Measurements from ENCODE around the gene ANO2. TPM values are rescaled to one million over a fixed set of nuclear protein-coding genes. Genes with fewer than 3 reads are reported as not detected.

The ANO2 gene
- total RNA-seq, 2 experiments from 2014 or later, result not detected

DNA sequence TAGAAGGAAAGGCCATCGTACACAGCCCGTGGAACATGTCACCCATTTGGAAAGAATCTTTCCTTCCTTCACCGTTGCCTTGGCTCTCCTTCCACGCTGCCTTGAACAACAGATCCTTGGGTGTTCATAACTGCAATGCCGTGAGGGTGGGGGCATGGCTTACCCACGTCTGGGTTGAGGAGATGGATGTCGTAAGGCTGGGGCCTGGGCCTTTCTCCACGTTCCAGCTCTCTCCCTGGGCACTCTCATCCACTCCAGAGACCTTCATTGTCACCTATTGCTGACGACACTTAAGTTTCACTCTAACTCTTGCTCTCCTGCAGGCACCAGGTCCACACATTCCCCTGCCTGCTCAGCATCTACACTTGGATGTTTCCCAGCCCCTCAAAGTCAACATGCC, 19.4 kb downstream of the ANO2 start:
- ChIA-PET POLR2A (interaction anchor here (0.5 kb wide), 1 partner anchor 398 kb away, joined by 3 read pairs; no protein-coding TSS in a partner anchor), CTCF (no interaction called here)
- Mint-ChIP-seq H3K27ac (no peak overlapping the region), H3K9me3 (no peaks in the 10 kb centered on the region), H3K27me3 (peaks cover 19% of the 10 kb centered on the region), H3K4me1 (ENCODE audit: low read depth) (no peaks in the 10 kb centered on the region), H3K36me3 (ENCODE audit: low read depth) (no peaks in the 10 kb centered on the region), H3K4me3 (no peak overlapping the region)
- no peak for ATAC-seq
- no peak for DNase-seq
- intact Hi-C loops (cut with micrococcal nuclease), result no loop called here
- TF ChIP-seq, protein P1, sequence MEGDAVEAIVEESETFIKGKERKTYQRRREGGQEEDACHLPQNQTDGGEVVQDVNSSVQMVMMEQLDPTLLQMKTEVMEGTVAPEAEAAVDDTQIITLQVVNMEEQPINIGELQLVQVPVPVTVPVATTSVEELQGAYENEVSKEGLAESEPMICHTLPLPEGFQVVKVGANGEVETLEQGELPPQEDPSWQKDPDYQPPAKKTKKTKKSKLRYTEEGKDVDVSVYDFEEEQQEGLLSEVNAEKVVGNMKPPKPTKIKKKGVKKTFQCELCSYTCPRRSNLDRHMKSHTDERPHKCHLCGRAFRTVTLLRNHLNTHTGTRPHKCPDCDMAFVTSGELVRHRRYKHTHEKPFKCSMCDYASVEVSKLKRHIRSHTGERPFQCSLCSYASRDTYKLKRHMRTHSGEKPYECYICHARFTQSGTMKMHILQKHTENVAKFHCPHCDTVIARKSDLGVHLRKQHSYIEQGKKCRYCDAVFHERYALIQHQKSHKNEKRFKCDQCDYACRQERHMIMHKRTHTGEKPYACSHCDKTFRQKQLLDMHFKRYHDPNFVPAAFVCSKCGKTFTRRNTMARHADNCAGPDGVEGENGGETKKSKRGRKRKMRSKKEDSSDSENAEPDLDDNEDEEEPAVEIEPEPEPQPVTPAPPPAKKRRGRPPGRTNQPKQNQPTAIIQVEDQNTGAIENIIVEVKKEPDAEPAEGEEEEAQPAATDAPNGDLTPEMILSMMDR (IDR thresholded peaks at IDR 0.05), result no peak

DNA sequence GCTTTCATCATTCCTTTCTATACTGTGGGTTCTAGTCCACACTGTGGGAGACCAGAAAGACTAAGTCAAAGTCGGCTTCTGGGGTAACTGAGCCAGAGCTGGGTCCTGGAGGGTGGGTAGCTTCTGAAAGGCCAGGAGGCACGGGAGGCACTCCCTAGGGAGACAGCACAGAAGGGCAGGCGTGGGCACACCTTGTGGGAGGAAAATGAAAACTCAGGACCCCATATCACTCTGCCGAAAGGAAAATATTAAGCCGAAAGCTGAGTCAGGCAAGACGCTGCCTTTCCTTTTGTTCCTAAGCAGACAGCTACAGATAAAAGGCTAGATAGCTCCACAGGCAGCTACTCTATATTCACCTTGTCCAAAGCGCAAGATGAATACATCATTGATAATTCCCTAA, 20.7 kb downstream of the ANO2 start:
- no peaks in the 10 kb centered on the region for H3K36me3 Mint-ChIP-seq (ENCODE audit: low read depth)
- CTCF ChIA-PET, result no interaction called here
- no peak overlapping the region for H3K27ac Mint-ChIP-seq
- no peak for DNase-seq
- peaks cover 16% of the 10 kb centered on the region for H3K27me3 Mint-ChIP-seq
- POLR2A ChIA-PET, result no interaction called here
- H3K4me1 Mint-ChIP-seq (ENCODE audit: low read depth), result no peaks in the 10 kb centered on the region
- no peaks in the 10 kb centered on the region for H3K9me3 Mint-ChIP-seq
- no peak overlapping the region for H3K4me3 Mint-ChIP-seq
- ATAC-seq, result no peak
- intact Hi-C loops (cut with micrococcal nuclease), result no loop called here
- TF ChIP-seq, protein P1 (IDR thresholded peaks at IDR 0.05), result no peak

DNA sequence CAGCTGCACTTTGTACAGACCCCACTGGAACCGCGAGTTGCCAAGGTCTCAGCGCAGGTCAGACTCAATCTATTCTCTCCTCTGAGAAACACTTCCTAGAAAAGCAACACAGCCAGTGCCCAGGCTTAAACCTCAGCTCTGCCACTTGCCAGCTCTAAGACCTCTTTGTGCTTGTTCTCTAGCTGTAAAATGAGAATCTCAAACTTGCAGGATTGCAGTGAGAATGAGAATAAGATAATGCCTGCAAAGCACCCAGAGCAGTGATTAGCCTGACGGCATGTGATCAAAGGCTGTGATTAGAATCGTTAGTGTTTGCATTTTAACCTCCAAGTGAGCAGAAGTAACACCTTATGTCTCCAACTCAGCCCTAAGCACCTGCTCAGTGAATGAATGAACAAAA, 21.3 kb downstream of the ANO2 start:
- intact Hi-C loops (cut with micrococcal nuclease), result no loop called here
- ChIA-PET POLR2A (no interaction called here), CTCF (no interaction called here)
- Mint-ChIP-seq H3K4me3 (no peak overlapping the region), H3K9me3 (no peaks in the 10 kb centered on the region), H3K27me3 (peaks cover 16% of the 10 kb centered on the region), H3K36me3 (ENCODE audit: low read depth) (no peaks in the 10 kb centered on the region), H3K27ac (no peak overlapping the region), H3K4me1 (ENCODE audit: low read depth) (no peaks in the 10 kb centered on the region)
- TF ChIP-seq, protein P1 (IDR thresholded peaks at IDR 0.05), result no peak
- ATAC-seq (no peak), DNase-seq (no peak)

DNA sequence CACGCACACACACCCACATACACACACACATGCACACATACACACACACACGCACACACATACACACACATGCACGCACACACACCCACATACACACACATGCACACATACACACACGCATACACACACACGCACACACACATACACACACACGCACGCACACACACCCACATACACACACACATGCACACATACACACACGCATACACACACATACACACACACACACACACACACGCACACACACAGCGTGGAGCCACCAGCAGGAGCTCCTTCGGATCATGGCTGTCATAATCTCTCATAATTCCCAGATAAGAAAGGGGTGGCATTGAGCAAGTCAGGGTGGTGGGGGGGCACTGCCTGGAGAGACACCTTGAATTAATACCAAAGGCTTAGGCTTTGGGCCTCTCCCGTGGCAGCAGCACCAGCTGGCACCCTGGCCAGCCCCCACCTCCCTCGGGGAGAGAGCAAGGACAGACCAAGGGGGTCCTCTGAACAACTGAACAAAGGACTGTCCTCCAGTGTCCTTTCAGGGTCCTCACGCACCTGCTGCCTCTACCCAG, 21.9 kb downstream of the ANO2 start:
- Mint-ChIP-seq H3K9me3 (no peaks in the 10 kb centered on the region), H3K36me3 (ENCODE audit: low read depth) (no peaks in the 10 kb centered on the region), H3K27me3 (peaks cover 16% of the 10 kb centered on the region), H3K4me3 (no peak overlapping the region), H3K4me1 (ENCODE audit: low read depth) (no peaks in the 10 kb centered on the region), H3K27ac (no peak overlapping the region)
- intact Hi-C loops (cut with micrococcal nuclease), result no loop called here
- CTCF ChIA-PET, result interaction anchor here (1.0 kb wide), 1 partner anchor 9 kb away, joined by 4 read pairs; no protein-coding TSS in a partner anchor
- POLR2A ChIA-PET, result no interaction called here
- DNase-seq, result no peak
- TF ChIP-seq, protein P1 (IDR thresholded peaks at IDR 0.05), result no peak
- no peak for ATAC-seq

DNA sequence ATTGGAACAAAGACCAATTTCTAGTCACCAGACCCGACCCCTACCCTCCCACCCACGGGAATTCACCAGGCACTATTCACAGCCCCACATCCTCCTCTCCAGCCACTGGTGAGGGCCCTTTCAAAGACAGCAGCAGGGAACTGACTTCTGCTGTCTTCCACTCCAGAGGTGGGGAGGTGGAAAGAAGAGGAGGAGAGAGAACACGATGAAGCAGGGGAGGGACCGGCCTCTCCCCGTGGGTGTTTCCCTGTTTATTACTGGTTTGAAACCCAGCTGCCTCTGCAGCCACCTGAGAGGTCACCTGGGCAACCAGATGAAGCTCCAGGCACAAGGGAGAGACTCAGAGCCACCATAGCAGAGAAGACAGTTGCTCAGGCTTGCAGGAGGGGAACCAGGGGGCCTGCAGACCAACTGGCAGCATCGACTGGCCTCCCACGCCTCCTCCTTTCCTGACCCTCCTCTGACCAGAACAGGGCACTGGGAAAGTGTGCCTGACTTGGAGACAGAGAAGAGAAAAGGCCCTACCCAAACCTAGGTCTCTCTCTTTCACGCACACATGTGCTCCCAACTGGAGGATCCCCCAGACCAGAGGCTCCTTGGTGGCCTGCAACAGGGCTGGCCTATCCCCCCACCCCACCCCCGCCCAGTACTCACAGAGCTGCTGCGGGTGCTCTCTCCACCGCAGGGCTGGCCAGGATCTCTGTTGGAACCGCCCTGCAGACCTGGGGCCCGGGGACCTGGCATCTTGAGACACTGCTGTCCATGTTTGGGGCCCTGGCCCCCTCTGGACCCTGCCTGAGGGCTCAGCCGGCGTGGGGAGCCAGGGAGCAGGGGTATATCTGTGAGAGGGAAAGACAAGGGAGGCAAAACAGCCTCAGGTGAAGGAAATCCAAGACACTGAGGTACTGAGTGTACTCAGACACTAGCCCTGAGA, 22.8 kb downstream of the ANO2 start:
- Mint-ChIP-seq H3K27ac (no peak overlapping the region), H3K4me1 (ENCODE audit: low read depth) (no peaks in the 10 kb centered on the region), H3K27me3 (peaks cover 11% of the 10 kb centered on the region), H3K4me3 (no peak overlapping the region), H3K9me3 (no peaks in the 10 kb centered on the region), H3K36me3 (ENCODE audit: low read depth) (no peaks in the 10 kb centered on the region)
- CTCF ChIA-PET, result interaction anchor here (1.0 kb wide), 1 partner anchor 8 kb away, joined by 4 read pairs; no protein-coding TSS in a partner anchor
- DNase-seq, result no peak
- ATAC-seq, result no peak
- POLR2A ChIA-PET, result no interaction called here
- TF ChIP-seq, protein P1 (IDR thresholded peaks at IDR 0.05), result no peak
- intact Hi-C loops (cut with micrococcal nuclease), result no loop called here

All from activated CD8-positive, alpha-beta T cell treated with anti-CD3 and anti-CD28 coated beads for 36 hours (primary cell).